KMS-11 (cell line): ENCODE measurements around the gene GAS2.

ENCODE experiments used
- H2AFZ ChIP-seq: fragments of 200-600 bp; sonication (generic); 2 replicates; pipeline ENCODE4 v1.6.1; 2016; ENCODE audit warnings: antibody characterized with exemption, mixed run types, low read depth
- H3K27ac ChIP-seq: fragments of 200-600 bp; sonication (generic); 2 replicates; pipeline ENCODE4 v1.6.1; 2016; ENCODE audit warnings: mild to moderate bottlenecking, mixed run types
- H3K27me3 ChIP-seq: fragments of 200-600 bp; sonication (generic); 2 replicates; pipeline ENCODE4 v1.6.1; 2017; ENCODE audit warnings: mild to moderate bottlenecking, low read depth, mixed run types, moderate library complexity; ENCODE audit not compliant: insufficient read depth
- H3K36me3 ChIP-seq: fragments of 200-600 bp; sonication (generic); 2 replicates; pipeline ENCODE4 v1.6.1; 2017; ENCODE audit warnings: mild to moderate bottlenecking, mixed run types; ENCODE audit not compliant: insufficient read depth
- H3K4me1 ChIP-seq: fragments of 200-600 bp; sonication (generic); 2 replicates; pipeline ENCODE4 v1.6.1; 2016; ENCODE audit warnings: mild to moderate bottlenecking, low read depth, mixed run types; ENCODE audit not compliant: poor library complexity, severe bottlenecking
- H3K4me2 ChIP-seq: fragments of 200-600 bp; sonication (generic); 2 replicates; pipeline ENCODE4 v1.7.0; 2016; ENCODE audit warnings: mild to moderate bottlenecking, mixed run types
- H3K4me3 ChIP-seq: fragments of 200-600 bp; sonication (generic); IDR thresholded peaks from 2 replicates; pipeline ENCODE4 v1.6.1; 2017; ENCODE audit warnings: low read depth, low read length, mixed read lengths; ENCODE audit not compliant: insufficient read depth
- H3K79me2 ChIP-seq: fragments of 200-600 bp; sonication (generic); 2 replicates; pipeline ENCODE4 v1.6.1; 2016; ENCODE audit warnings: low read depth, mixed run types; ENCODE audit not compliant: insufficient read depth
- H3K9ac ChIP-seq: fragments of 200-600 bp; sonication (generic); 2 replicates; pipeline ENCODE4 v1.6.1; 2016; ENCODE audit warnings: mild to moderate bottlenecking, mixed run types
- H4K20me1 ChIP-seq: fragments of 200-600 bp; sonication (generic); 2 replicates; pipeline ENCODE4 v1.6.1; 2016; ENCODE audit warnings: mild to moderate bottlenecking, mixed run types; ENCODE audit not compliant: insufficient read depth
- TF ChIP-seq, protein P1 (sequence below): fragments of 200-600 bp; sonication (generic); conservative IDR thresholded peaks from 2 replicates; pipeline ENCODE4 v1.6.1; 2017; ENCODE audit warnings: low read depth, mild to moderate bottlenecking, antibody characterized with exemption, low read length, moderate library complexity, mixed read lengths

GAS2 gene

DNA sequence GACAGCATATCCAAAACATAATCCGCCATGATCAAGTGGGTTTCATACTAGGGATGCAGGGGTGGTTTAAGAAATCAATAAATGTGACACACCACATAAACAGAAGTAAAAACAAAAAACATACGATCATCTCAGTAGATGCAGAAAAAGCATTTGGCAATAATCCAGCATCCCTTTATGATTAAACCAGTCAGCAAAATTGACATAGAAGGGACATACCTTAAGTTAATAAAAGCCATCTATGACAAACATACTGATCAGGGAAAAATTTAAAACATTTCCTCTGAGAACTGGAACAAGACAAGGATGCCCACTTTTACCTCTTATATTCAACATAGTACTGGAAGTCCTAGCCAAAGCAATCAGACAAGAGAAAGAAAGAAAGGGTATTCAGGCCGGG lies 49.6 kb downstream of the GAS2 start:
- Histone ChIP-seq H3K4me2 (no peak overlapping the region), H4K20me1 (no peaks in the 10 kb centered on the region), H3K4me3 (no peak overlapping the region), H3K27ac (no peak overlapping the region), H3K36me3 (no peaks in the 10 kb centered on the region), H3K79me2 (no peaks in the 10 kb centered on the region), H3K4me1 (no peaks in the 10 kb centered on the region), H2AFZ (no peak overlapping the region), H3K27me3 (no peaks in the 10 kb centered on the region), H3K9ac (no peak overlapping the region)
- TF ChIP-seq, protein P1, sequence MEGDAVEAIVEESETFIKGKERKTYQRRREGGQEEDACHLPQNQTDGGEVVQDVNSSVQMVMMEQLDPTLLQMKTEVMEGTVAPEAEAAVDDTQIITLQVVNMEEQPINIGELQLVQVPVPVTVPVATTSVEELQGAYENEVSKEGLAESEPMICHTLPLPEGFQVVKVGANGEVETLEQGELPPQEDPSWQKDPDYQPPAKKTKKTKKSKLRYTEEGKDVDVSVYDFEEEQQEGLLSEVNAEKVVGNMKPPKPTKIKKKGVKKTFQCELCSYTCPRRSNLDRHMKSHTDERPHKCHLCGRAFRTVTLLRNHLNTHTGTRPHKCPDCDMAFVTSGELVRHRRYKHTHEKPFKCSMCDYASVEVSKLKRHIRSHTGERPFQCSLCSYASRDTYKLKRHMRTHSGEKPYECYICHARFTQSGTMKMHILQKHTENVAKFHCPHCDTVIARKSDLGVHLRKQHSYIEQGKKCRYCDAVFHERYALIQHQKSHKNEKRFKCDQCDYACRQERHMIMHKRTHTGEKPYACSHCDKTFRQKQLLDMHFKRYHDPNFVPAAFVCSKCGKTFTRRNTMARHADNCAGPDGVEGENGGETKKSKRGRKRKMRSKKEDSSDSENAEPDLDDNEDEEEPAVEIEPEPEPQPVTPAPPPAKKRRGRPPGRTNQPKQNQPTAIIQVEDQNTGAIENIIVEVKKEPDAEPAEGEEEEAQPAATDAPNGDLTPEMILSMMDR = no peak

DNA sequence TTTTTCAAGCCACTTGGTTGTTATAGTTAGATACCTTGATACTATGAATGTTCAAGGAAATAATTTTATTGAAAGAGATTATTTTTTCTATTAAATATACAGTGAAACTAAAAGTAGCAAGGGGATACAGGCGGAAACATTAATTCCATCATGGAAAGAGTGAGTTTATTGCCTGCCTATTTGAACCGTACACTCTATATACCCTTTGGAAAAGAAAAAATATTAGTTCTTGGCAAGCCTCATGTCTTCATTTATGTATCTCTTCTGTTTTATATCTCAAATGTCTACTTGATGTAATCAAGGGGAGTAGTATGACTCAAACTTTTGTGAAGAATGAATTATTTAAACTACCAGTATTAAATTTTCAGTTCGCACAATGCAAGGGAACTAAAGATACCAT lies 54.0 kb downstream of the GAS2 start:
- no peak overlapping the region for H3K4me2 ChIP-seq
- no peak overlapping the region for H3K27ac ChIP-seq
- TF ChIP-seq, protein P1 = no peak
- H3K4me3 ChIP-seq = no peak overlapping the region
- H3K27me3 ChIP-seq = no peaks in the 10 kb centered on the region
- H3K9ac ChIP-seq = no peak overlapping the region
- H3K36me3 ChIP-seq = no peaks in the 10 kb centered on the region
- no peaks in the 10 kb centered on the region for H3K4me1 ChIP-seq
- no peaks in the 10 kb centered on the region for H4K20me1 ChIP-seq
- no peaks in the 10 kb centered on the region for H3K79me2 ChIP-seq
- no peak overlapping the region for H2AFZ ChIP-seq

DNA sequence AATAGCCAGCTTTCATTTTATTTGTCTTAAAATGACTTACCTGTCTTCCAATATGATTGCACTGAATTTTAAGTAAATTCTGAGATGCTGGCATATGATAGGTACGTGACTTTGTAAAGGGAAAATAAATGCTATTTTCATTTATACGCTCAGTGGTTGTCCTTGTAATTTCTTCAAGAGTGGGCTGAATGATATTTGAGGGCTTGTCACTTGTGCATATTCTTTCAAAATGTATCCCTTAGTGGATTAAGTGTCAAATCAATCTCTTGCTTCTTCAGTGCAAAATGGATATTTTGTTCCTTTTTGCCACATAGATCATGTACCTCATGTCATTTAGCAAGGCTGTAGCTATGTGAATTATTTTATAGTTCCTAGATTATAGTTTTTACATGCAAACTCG lies 56.9 kb downstream of the GAS2 start:
- Histone ChIP-seq H3K79me2 (no peaks in the 10 kb centered on the region), H3K36me3 (no peaks in the 10 kb centered on the region), H3K4me3 (no peak overlapping the region), H3K27me3 (no peaks in the 10 kb centered on the region), H4K20me1 (no peaks in the 10 kb centered on the region), H3K4me1 (no peaks in the 10 kb centered on the region), H3K27ac (no peak overlapping the region), H2AFZ (no peak overlapping the region), H3K4me2 (no peak overlapping the region), H3K9ac (no peak overlapping the region)
- TF ChIP-seq, protein P1 = no peak

DNA sequence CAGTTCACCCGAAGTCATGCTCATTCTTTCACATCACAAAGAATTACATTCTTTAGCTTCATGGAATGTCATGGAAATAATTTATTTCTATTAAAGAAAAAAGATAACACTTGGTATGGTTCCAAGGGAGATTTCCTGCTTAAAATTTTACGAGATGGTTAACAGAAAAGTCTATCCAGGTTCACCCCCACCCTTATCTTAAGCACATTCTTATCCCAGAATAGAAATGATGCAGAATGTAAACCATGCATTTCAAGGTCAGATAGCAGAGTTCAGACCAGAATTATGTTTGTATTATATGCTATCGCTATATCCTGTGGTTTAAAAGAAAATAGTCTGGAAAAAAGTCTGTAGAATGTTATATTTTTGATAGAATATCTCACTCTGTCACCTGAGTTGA lies 58.7 kb downstream of the GAS2 start:
- TF ChIP-seq, protein P1 = no peak
- no peaks in the 10 kb centered on the region for H3K79me2 ChIP-seq
- no peak overlapping the region for H3K4me2 ChIP-seq
- no peaks in the 10 kb centered on the region for H3K4me1 ChIP-seq
- H4K20me1 ChIP-seq = no peaks in the 10 kb centered on the region
- no peak overlapping the region for H3K4me3 ChIP-seq
- H3K9ac ChIP-seq = no peak overlapping the region
- H3K27me3 ChIP-seq = no peaks in the 10 kb centered on the region
- no peaks in the 10 kb centered on the region for H3K36me3 ChIP-seq
- H3K27ac ChIP-seq = no peak overlapping the region
- no peak overlapping the region for H2AFZ ChIP-seq
